ENCODE measurements around the gene SNX1. TPM values are rescaled to one million over a fixed set of nuclear protein-coding genes. Genes with fewer than 3 reads are reported as not detected.
"Not testable (repeated sequence)": the region's sequence is repeated elsewhere in the genome, so short reads cannot be mapped to it uniquely, and the experiment has no call there.

SNX1 gene
- total RNA-seq, 1 experiment from 2014 or later = 94.5 TPM

DNA sequence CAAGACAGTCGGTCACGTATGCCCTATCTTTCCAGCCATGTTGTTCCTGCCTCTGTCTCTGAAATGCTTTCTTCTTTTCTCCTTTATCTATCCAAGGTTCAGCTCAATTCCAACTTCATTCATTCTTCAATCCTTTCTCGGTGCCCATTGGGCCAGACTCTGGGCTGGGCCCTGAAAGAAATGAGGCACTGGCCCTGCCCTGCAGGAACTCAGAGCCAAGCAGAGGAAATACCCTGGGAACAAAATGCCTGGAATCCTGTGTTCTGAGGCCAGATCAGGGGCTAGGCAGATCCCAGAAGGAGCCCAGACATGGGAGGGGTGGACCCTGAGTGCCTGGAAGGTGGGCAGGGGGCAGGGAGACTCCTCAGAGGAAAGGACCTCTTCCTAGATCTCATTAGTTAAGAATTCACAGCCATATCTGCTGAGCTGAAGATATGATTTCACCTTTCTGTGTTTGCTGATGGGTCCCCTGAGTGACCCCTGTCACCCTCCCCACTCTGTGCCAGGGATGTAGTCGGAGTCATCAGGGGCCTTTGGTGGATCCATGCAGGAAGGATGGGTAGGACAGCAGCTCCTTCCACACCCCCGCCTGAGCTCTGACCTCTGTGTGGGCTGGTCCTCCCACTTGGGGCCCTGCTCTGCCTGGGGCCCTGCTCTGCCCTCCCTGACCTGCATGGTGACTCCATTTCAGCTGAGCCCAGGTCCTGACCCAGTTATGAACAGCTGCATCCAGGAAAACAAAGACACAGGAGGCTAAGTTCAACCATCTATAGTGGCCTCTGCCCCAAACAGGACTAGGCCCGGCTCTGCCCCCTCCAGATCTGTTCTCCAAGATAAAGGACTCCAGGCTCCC lies 44.1 kb upstream of the SNX1 start:
- H3K9me3 ChIP-seq (ENCODE audit: low read depth, low read length, poor library complexity, severe bottlenecking) = no peaks in the 10 kb centered on the region
- POLR2A ChIA-PET (ENCODE audit: low non-redundant PET) = no interaction called here
- no peak overlapping the region for H3K27ac ChIP-seq (ENCODE audit: low read depth, low read length, poor library complexity, severe bottlenecking)
- CTCF ChIA-PET = no interaction called here
- DNase-seq (ENCODE audit: low spot score) = no peak
- TF ChIP-seq EZH2 (IDR thresholded peaks at IDR 0.05; ENCODE audit: borderline replicate concordance, low read depth, low read length, poor library complexity, severe bottlenecking) = no peak
- TF ChIP-seq, protein P1, sequence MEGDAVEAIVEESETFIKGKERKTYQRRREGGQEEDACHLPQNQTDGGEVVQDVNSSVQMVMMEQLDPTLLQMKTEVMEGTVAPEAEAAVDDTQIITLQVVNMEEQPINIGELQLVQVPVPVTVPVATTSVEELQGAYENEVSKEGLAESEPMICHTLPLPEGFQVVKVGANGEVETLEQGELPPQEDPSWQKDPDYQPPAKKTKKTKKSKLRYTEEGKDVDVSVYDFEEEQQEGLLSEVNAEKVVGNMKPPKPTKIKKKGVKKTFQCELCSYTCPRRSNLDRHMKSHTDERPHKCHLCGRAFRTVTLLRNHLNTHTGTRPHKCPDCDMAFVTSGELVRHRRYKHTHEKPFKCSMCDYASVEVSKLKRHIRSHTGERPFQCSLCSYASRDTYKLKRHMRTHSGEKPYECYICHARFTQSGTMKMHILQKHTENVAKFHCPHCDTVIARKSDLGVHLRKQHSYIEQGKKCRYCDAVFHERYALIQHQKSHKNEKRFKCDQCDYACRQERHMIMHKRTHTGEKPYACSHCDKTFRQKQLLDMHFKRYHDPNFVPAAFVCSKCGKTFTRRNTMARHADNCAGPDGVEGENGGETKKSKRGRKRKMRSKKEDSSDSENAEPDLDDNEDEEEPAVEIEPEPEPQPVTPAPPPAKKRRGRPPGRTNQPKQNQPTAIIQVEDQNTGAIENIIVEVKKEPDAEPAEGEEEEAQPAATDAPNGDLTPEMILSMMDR (conservative IDR thresholded peaks at IDR 0.05; ENCODE audit: low read depth, low read length) = no peak
- peaks cover 10% of the 10 kb centered on the region for H3K4me1 ChIP-seq (ENCODE audit: insufficient read depth, low read length, poor library complexity, severe bottlenecking)
- H3K36me3 ChIP-seq (ENCODE audit: insufficient read depth, low read length, poor library complexity, severe bottlenecking) = no peaks in the 10 kb centered on the region
- BruUV-seq (replicated peaks) = no TSS peak
- intact Hi-C loops (cut with micrococcal nuclease; ENCODE audit: unreplicated experiment) = no loop called here
- no peak overlapping the region for H3K4me3 ChIP-seq (ENCODE audit: low read depth, low read length, poor library complexity, severe bottlenecking)
- no peaks in the 10 kb centered on the region for H3K27me3 ChIP-seq (replicated peaks; ENCODE audit: insufficient read depth, low read depth, low read length, poor library complexity)

DNA sequence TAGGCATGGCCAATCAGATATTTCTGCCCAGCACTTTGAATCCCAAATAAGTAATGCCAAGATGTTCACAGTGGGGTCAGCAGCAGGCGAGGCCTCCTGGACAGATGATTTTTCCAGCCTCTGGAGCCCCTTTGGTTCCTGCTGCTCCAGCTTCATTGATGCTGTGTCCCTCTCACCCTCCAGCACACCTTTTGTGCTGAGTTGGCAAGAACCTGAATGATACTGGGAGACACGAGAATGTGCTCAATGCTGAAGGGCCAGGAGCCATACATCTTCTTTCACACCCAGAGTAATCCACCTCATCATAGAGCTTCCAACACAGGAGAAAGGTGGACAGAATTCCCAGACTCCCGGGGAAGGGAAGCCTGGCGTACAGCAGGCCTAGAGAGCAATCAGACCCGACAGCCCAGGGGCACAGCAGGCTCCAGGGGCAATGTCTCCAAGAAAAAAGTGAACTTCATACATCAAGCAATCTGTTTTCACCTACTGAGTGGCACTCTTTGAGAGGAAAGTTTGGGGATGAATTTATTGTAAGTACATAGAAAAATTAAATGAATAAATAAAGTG lies 42.8 kb upstream of the SNX1 start:
- no TSS peak for BruUV-seq (replicated peaks)
- TF ChIP-seq EZH2 (IDR thresholded peaks at IDR 0.05; ENCODE audit: borderline replicate concordance, low read depth, low read length, poor library complexity, severe bottlenecking) = no peak
- Histone ChIP-seq H3K27ac (ENCODE audit: low read depth, low read length, poor library complexity, severe bottlenecking) (no peak overlapping the region), H3K27me3 (replicated peaks; ENCODE audit: insufficient read depth, low read depth, low read length, poor library complexity) (no peaks in the 10 kb centered on the region), H3K4me1 (ENCODE audit: insufficient read depth, low read length, poor library complexity, severe bottlenecking) (peaks cover 6% of the 10 kb centered on the region), H3K9me3 (ENCODE audit: low read depth, low read length, poor library complexity, severe bottlenecking) (no peaks in the 10 kb centered on the region), H3K4me3 (ENCODE audit: low read depth, low read length, poor library complexity, severe bottlenecking) (no peak overlapping the region), H3K36me3 (ENCODE audit: insufficient read depth, low read length, poor library complexity, severe bottlenecking) (no peaks in the 10 kb centered on the region)
- ChIA-PET POLR2A (ENCODE audit: low non-redundant PET) (no interaction called here), CTCF (no interaction called here)
- intact Hi-C loops (cut with micrococcal nuclease; ENCODE audit: unreplicated experiment) = no loop called here
- DNase-seq (ENCODE audit: low spot score) = no peak

DNA sequence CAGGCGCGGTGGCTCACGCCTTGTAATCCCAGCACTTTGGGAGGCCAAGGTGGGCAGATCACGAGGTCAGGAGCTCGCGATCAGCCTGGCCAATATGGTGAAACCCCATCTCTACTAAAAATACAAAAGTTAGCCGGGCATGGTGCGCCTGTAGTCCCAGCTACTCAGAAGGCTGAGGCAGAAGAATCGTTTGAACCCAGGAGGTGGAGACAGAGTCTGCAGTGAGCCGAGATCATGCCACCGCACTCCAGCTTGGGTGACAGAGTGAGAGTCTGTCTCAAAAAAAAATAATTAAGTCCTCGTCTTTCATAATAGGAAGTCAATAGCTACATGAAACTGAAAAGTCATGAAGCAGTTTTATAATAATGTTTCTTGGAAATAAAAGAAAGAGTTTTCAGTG lies 42.1 kb upstream of the SNX1 start:
- H3K27ac ChIP-seq (ENCODE audit: low read depth, low read length, poor library complexity, severe bottlenecking); H3K36me3 ChIP-seq (ENCODE audit: insufficient read depth, low read length, poor library complexity, severe bottlenecking); H3K4me3 ChIP-seq (ENCODE audit: low read depth, low read length, poor library complexity, severe bottlenecking); H3K9me3 ChIP-seq (ENCODE audit: low read depth, low read length, poor library complexity, severe bottlenecking); H3K27me3 ChIP-seq (replicated peaks; ENCODE audit: insufficient read depth, low read depth, low read length, poor library complexity); CTCF ChIA-PET; DNase-seq (ENCODE audit: low spot score); POLR2A ChIA-PET (ENCODE audit: low non-redundant PET); BruUV-seq (replicated peaks); H3K4me1 ChIP-seq (ENCODE audit: insufficient read depth, low read length, poor library complexity, severe bottlenecking); intact Hi-C loops (cut with micrococcal nuclease; ENCODE audit: unreplicated experiment): not testable (repeated sequence)

DNA sequence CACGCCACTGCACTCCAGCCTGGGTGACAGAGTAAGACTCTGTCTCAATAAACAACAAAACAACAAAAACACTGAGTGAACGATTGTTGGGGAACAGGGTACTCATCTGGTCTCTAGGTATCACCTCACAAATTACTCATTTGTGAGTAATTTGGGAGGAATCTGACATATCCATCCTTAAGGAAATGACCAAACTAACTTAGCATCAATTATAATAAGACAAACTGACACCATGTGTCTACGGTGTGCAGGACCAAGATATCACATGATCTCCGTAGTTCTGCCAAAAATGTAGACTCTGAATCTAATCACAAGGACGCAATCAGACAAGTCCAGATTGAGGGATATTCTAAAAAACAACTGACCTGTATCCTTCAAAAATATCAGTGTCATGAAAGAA lies 37.5 kb upstream of the SNX1 start:
- TF ChIP-seq EZH2 (IDR thresholded peaks at IDR 0.05; ENCODE audit: borderline replicate concordance, low read depth, low read length, poor library complexity, severe bottlenecking) = no peak
- TF ChIP-seq, protein P1 (conservative IDR thresholded peaks at IDR 0.05; ENCODE audit: low read depth, low read length) = no peak
- no TSS peak for BruUV-seq (replicated peaks)
- DNase-seq (ENCODE audit: low spot score) = no peak
- H3K36me3 ChIP-seq (ENCODE audit: insufficient read depth, low read length, poor library complexity, severe bottlenecking) = no peaks in the 10 kb centered on the region
- intact Hi-C loops (cut with micrococcal nuclease; ENCODE audit: unreplicated experiment) = no loop called here
- H3K27ac ChIP-seq (ENCODE audit: low read depth, low read length, poor library complexity, severe bottlenecking) = no peak overlapping the region
- H3K4me1 ChIP-seq (ENCODE audit: insufficient read depth, low read length, poor library complexity, severe bottlenecking) = peaks cover 6% of the 10 kb centered on the region
- POLR2A ChIA-PET (ENCODE audit: low non-redundant PET) = no interaction called here
- H3K4me3 ChIP-seq (ENCODE audit: low read depth, low read length, poor library complexity, severe bottlenecking) = no peak overlapping the region
- H3K9me3 ChIP-seq (ENCODE audit: low read depth, low read length, poor library complexity, severe bottlenecking) = no peaks in the 10 kb centered on the region
- CTCF ChIA-PET = no interaction called here
- no peaks in the 10 kb centered on the region for H3K27me3 ChIP-seq (replicated peaks; ENCODE audit: insufficient read depth, low read depth, low read length, poor library complexity)

DNA sequence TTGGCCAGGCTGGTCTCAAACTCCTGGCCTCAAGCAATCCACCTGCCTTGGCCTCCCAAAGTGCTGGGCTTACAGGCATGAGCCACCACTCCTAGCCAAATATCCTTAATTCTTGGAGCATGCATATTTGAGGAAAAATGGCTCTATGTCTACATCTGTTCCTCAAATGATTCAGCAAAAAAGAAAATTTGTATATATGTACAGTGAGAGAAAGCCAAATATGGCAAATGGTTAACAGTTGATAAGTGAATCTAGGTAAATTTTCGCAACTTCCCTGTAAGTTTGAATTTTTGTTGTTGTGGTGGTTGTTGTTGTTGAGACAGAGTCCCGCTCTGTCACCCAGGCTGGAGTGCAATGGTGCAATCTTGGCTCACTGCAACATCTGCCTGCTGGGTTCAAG lies 36.7 kb upstream of the SNX1 start:
- DNase-seq (ENCODE audit: low spot score); H3K9me3 ChIP-seq (ENCODE audit: low read depth, low read length, poor library complexity, severe bottlenecking); H3K4me3 ChIP-seq (ENCODE audit: low read depth, low read length, poor library complexity, severe bottlenecking); CTCF ChIA-PET; intact Hi-C loops (cut with micrococcal nuclease; ENCODE audit: unreplicated experiment); H3K27ac ChIP-seq (ENCODE audit: low read depth, low read length, poor library complexity, severe bottlenecking); POLR2A ChIA-PET (ENCODE audit: low non-redundant PET); H3K27me3 ChIP-seq (replicated peaks; ENCODE audit: insufficient read depth, low read depth, low read length, poor library complexity); H3K36me3 ChIP-seq (ENCODE audit: insufficient read depth, low read length, poor library complexity, severe bottlenecking); BruUV-seq (replicated peaks); H3K4me1 ChIP-seq (ENCODE audit: insufficient read depth, low read length, poor library complexity, severe bottlenecking): not testable (repeated sequence)

Data from A673 (cell line).